BJ (cell line): ENCODE data around the gene RAB1B. TPM values are rescaled to one million over a fixed set of nuclear protein-coding genes. Genes with fewer than 3 reads are reported as not detected.

ENCODE experiments used
- CTCF ChIA-PET: fragments of 350-600 bp; formaldehyde crosslinking; extraction: SDS; loops from one replicate; lab custom pipeline; 2021; ENCODE audit warnings: antibody characterized with exemption, inconsistent platforms; lab: Yijun Ruan, JAX
- POLR2A ChIA-PET: fragments of 300-600 bp; sonication (Branson Sonifier 250); formaldehyde crosslinking; extraction: SDS; loops from one replicate; lab custom pipeline; 2021; ENCODE audit warnings: antibody characterized with exemption; lab: Charles Lee
- DNase-seq: peaks from one replicate; pipeline ENCODE4 v3.0.0-alpha.2; 2011; ENCODE audit warnings: low read depth
- H3K27me3 ChIP-seq: 2 replicates; pipeline ENCODE4 v1.6.0; 2011; ENCODE audit warnings: low read length; ENCODE audit not compliant: control insufficient read depth, insufficient read depth
- H3K36me3 ChIP-seq: 2 replicates; pipeline ENCODE4 v1.5.1; 2011; ENCODE audit warnings: low read length; ENCODE audit not compliant: control insufficient read depth, insufficient read depth
- H3K4me3 ChIP-seq: 2 replicates; pipeline ENCODE4 v1.5.1; 2011; ENCODE audit warnings: low read depth, mild to moderate bottlenecking, control low read depth, low read length
- polyA plus RNA-seq: library from polyadenylated mRNA; depleted of rRNA; stranded (reverse); fragments of >200 nt; gene quantifications from 2 replicates; pipeline ENCODE4 v1.2.3, GENCODE V29; 2011
- TF ChIP-seq, protein P1 (sequence below): IDR thresholded peaks from 2 replicates; pipeline ENCODE4 v1.5.1; 2011; ENCODE audit warnings: low read depth, mild to moderate bottlenecking, control low read depth, inconsistent platforms, low read length, moderate library complexity; ENCODE audit not compliant: insufficient read depth

The RAB1B gene
- polyA plus RNA-seq, 1 experiment = 251 TPM

DNA sequence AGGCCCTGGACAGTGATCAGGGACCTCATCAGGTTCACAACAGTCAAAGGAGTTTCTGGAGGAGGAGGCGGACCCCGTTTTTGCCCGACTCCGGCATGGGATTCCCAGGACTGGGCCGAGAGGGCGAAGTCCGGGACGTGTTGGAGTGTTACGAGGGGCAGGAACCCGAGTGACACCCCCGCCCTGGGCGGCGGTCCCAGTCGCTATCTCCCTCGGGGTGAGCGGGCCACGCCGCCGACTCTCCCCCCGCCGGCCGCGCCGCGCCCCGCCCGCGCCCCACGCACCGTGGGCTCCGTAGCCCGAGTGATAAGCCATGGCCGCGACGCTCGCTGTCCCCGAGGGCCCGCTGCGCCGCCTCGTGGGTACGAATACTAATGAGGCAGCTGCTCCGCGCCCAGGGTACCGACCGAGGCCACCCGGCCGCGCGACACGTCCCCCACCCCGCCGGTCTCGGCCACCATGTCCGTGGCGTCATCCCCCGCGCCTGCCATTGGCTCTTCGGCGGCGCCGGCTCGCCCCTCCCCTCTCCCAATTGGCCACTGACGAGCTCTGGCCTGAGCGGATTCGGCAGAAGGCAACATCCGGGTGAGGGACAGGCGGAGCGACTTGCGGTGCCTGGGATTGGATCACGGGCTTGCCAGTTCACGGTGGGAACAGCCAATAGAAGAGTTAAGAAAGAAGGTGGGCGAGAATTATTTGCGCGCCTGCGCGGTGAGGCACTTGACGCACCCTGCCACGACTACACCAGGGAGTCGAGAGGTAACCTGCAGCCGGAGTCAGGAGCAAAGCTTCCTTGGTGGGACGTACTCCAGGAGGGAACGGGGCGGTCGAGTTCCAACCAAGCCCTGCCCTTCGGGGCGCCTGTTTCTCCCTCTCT, 20.5 kb downstream of the RAB1B start, which contains the start of gene YIF1A:
Gene YIF1A, minus strand, starts transcription at position 473 of the 877 bp plus-strand sequence. Its CDS starts 158 bp downstream, at position 315.
- POLR2A ChIA-PET = interaction anchor here (0.5 to 1.6 kb wide), 11 partner anchors 8 to 278 kb away, joined by 3 to 18 read pairs (median 3); partner anchors contain the start of gene CD248
- peak; percentile 98 for DNase-seq
- TF ChIP-seq, protein P1, sequence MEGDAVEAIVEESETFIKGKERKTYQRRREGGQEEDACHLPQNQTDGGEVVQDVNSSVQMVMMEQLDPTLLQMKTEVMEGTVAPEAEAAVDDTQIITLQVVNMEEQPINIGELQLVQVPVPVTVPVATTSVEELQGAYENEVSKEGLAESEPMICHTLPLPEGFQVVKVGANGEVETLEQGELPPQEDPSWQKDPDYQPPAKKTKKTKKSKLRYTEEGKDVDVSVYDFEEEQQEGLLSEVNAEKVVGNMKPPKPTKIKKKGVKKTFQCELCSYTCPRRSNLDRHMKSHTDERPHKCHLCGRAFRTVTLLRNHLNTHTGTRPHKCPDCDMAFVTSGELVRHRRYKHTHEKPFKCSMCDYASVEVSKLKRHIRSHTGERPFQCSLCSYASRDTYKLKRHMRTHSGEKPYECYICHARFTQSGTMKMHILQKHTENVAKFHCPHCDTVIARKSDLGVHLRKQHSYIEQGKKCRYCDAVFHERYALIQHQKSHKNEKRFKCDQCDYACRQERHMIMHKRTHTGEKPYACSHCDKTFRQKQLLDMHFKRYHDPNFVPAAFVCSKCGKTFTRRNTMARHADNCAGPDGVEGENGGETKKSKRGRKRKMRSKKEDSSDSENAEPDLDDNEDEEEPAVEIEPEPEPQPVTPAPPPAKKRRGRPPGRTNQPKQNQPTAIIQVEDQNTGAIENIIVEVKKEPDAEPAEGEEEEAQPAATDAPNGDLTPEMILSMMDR = no peak

DNA sequence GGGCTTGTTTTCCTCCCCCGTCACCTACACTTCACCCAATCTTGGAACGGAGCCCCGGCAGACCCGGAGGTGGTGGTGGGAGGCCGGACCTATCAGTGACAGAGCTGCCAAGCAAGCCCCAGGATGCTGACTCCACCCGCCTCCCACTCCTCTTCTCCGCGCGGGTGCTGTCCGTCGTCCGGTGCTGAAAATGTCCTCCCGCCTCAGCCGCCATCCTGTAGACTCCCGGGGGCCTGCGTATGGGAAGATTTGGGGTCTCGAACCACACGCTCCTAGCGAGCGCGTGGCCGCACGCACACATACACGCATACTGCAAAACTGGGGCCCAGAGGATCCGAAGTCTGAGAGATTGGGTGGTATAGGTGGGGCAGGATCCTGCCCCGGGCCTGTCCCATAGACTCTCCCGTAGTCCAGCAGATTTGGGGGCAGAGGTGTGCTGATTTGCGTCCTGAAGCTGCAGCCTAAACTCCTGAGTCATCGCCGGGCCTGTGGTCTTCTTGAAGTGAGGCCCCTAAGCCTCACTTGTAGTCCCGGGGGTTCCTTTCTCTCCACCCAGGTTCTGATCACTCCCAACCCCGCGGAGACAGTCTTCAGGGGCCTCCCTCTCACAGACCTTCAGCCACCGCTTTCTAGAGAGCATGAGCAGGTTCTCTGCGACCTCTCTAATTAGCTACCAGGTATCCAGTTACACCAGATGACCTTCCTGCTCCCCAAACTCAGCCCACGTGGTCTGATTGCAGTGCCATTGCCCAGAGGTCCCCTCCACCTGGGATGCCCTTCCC, 21.3 kb downstream of the RAB1B start:
- ChIA-PET CTCF (interaction anchor here (0.9 to 4.5 kb wide), 13 partner anchors 7 to 132 kb away, joined by 3 to 34 read pairs (median 5); partner anchors contain the start of genes NPAS4, RAB1B and RIN1), POLR2A (interaction anchor here (0.6 to 1.6 kb wide), 9 partner anchors 7 to 278 kb away, joined by 3 to 18 read pairs (median 6); partner anchors contain the start of gene CD248)
- DNase-seq = no peak
- H3K36me3 ChIP-seq = peaks cover 8% of the 10 kb centered on the region
- peaks cover 21% of the 10 kb centered on the region for H3K27me3 ChIP-seq
- TF ChIP-seq, protein P1 = no peak
- peak overlapping the region; percentile 62 for H3K4me3 ChIP-seq

More for the DNA sequence above, 20.5 kb downstream of the RAB1B start, which contains the start of gene YIF1A:
- peaks cover 19% of the 10 kb centered on the region for H3K27me3 ChIP-seq
- H3K4me3 ChIP-seq = peak within 1 kb of the TSS; percentile 84
- CTCF ChIA-PET = interaction anchor here (0.9 to 4.5 kb wide), 12 partner anchors 9 to 132 kb away, joined by 3 to 34 read pairs (median 4); partner anchors contain the start of genes NPAS4, RAB1B and RIN1
- H3K36me3 ChIP-seq = peaks cover 10% of the 10 kb centered on the region

GRCh38 chr11:66290330-66290621, 21.8 kb downstream of the RAB1B start:
- no peak for DNase-seq
- ChIA-PET POLR2A (no interaction called here), CTCF (interaction anchor here (1.1 to 4.5 kb wide), 3 partner anchors 8 to 22 kb away, joined by 3 to 34 read pairs (median 6); no protein-coding TSS in a partner anchor)
- Histone ChIP-seq H3K27me3 (peaks cover 21% of the 10 kb centered on the region), H3K36me3 (peaks cover 6% of the 10 kb centered on the region), H3K4me3 (no peak overlapping the region)
- TF ChIP-seq, protein P1 = no peak

GRCh38 chr11:66291303-66291705, 22.9 kb downstream of the RAB1B start:
- DNase-seq = no peak
- H3K27me3 ChIP-seq = peaks cover 23% of the 10 kb centered on the region
- no peaks in the 10 kb centered on the region for H3K36me3 ChIP-seq
- ChIA-PET CTCF (interaction anchor here (1.2 to 4.5 kb wide), 4 partner anchors 9 to 98 kb away, joined by 3 to 34 read pairs (median 6); no protein-coding TSS in a partner anchor), POLR2A (interaction anchor here (0.6 kb wide), 1 partner anchor 21 kb away, joined by 5 read pairs; no protein-coding TSS in a partner anchor)
- TF ChIP-seq, protein P1 = no peak
- no peak overlapping the region for H3K4me3 ChIP-seq
